HUES48 (cell line): ENCODE results near the gene RDH12.

Experiments
- H3K27ac ChIP-seq: one replicate; pipeline ENCODE4 v1.7.0; 2013; ENCODE audit warnings: low read depth, low read length, inconsistent platforms
- H3K27me3 ChIP-seq: 2 replicates; pipeline ENCODE4 v1.6.1; 2013; ENCODE audit warnings: mild to moderate bottlenecking, low read length; ENCODE audit not compliant: control insufficient read depth, insufficient read depth
- H3K36me3 ChIP-seq: 2 replicates; pipeline ENCODE4 v1.6.1; 2013; ENCODE audit warnings: low read length; ENCODE audit not compliant: control insufficient read depth, insufficient read depth
- H3K4me1 ChIP-seq: 2 replicates; pipeline ENCODE4 v1.6.1; 2013; ENCODE audit warnings: mild to moderate bottlenecking, low read length; ENCODE audit not compliant: control insufficient read depth, insufficient read depth
- H3K4me3 ChIP-seq: 2 replicates; pipeline ENCODE4 v1.5.1; 2013; ENCODE audit warnings: mild to moderate bottlenecking, low read depth, low read length
- H3K9ac ChIP-seq: 2 replicates; pipeline ENCODE4 v1.6.1; 2013; ENCODE audit warnings: mild to moderate bottlenecking, low read depth, low read length, moderate library complexity
- H3K9me3 ChIP-seq: 2 replicates; pipeline ENCODE4 v1.6.1; 2013; ENCODE audit warnings: low read length; ENCODE audit not compliant: control insufficient read depth, insufficient read depth

RDH12 gene

DNA sequence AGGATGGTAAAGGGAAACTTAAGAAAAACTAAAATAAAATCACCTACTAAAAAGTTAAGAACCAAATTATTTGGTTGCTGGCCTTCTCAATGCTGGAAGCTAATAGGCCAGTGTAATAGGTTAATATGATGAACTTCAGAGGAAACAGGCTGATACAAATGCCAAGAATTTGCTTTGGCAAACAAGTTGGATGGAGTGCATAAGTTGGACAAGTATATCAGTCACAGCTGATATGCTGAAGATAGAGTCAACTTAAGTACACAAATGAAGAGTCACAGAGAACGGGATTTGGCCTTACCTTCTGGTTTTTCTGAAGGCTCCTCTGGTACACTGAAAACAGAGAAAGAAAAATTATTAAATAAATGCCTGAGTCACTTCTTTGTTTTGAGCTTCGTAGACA is 66.5 kb downstream of the RDH12 start:
- Histone ChIP-seq H3K9me3 (no peaks in the 10 kb centered on the region), H3K27me3 (no peaks in the 10 kb centered on the region), H3K4me3 (no peak overlapping the region), H3K27ac (no peak overlapping the region), H3K4me1 (no peaks in the 10 kb centered on the region), H3K9ac (no peak overlapping the region), H3K36me3 (peaks cover 97% of the 10 kb centered on the region)

DNA sequence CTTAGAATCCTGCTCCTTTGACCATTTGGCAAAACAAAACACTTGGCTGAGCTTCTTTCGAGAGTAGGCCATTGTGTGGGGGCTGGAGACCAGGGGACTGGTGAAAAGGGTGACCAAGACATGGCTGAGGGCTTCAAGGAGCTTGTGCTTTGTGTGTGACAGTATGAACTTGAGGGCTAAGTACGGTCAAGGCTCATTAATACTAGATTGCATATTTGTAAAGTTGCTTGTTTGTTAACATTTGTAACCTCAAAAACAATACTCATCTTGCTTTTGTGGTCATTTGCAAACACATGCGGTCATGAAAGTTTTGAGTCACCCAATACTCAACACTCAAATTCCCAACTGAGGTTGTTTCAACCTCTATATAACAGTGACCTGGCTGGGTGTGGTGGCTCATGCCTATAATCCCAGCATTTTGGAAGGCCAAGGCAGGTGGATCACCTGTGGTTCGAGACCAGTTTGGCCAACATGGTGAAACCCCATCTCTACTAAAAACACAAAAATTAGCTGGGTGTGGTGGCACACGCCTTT is 72.2 kb downstream of the RDH12 start:
- Histone ChIP-seq H3K4me1 (no peaks in the 10 kb centered on the region), H3K4me3 (no peak overlapping the region), H3K27ac (no peak overlapping the region), H3K36me3 (peaks cover 99% of the 10 kb centered on the region), H3K9ac (no peak overlapping the region), H3K9me3 (no peaks in the 10 kb centered on the region), H3K27me3 (no peaks in the 10 kb centered on the region)

DNA sequence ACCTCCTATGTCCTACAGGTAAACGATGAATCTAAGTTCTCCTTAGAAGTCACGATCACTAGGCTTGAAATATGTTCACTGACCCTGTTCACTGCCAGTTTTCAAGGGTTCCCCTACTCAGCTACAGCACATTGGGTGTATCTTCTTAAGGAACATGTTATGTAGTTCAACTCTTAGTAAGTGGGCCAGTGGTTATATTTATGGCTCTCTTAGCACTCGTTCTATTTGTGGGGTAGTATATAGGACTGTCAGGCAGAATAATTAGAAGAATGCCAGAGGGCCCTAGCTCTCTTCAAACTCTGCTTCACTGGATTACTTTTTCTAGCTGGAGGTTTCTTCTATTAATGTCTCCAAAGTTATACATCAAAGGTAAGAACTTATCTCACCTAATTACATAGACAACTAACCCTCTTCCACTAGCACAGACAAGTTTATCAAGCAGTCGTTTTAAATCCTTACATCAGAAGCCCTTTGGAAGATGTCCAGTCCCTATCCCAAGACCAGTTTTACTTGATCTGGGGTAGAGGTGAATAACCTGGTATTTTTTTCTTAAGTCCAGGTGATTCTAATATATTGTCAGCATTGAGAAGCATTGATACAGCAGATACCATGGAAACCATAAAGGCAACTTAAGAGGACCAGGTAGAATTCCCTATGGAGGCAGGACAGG is 75.1 kb downstream of the RDH12 start:
- no peak overlapping the region for H3K4me3 ChIP-seq
- no peak overlapping the region for H3K27ac ChIP-seq
- no peak overlapping the region for H3K9ac ChIP-seq
- H3K36me3 ChIP-seq: peaks cover 98% of the 10 kb centered on the region
- H3K9me3 ChIP-seq: no peaks in the 10 kb centered on the region
- H3K4me1 ChIP-seq: no peaks in the 10 kb centered on the region
- H3K27me3 ChIP-seq: no peaks in the 10 kb centered on the region

DNA sequence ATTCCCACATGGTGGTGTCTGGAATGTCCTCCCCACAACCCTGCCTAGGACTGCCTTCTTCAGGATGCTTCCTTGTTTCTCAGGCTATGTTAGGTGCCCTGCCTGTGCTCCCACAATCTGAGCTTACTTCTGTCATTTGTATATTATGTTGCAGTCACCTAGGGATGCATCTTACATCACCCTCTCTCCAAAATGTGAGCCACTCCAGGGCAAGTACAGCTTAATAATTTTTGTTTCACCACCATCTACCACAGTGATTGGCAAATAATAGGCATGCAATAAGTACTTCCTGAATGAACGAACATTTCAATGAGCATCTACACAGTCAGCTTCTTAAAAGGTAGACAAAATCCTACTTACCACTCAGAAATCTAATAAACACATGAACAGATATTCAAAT is 77.1 kb downstream of the RDH12 start:
- no peaks in the 10 kb centered on the region for H3K27me3 ChIP-seq
- no peak overlapping the region for H3K27ac ChIP-seq
- H3K9me3 ChIP-seq: no peaks in the 10 kb centered on the region
- H3K36me3 ChIP-seq: peaks cover 98% of the 10 kb centered on the region
- H3K4me1 ChIP-seq: no peaks in the 10 kb centered on the region
- no peak overlapping the region for H3K4me3 ChIP-seq
- H3K9ac ChIP-seq: no peak overlapping the region

GRCh38 chr14:67782090-67782489 is 80.4 kb downstream of the RDH12 start:
- no peaks in the 10 kb centered on the region for H3K4me1 ChIP-seq
- peaks cover 97% of the 10 kb centered on the region for H3K36me3 ChIP-seq
- H3K4me3 ChIP-seq: no peak overlapping the region
- H3K9me3 ChIP-seq: no peaks in the 10 kb centered on the region
- no peak overlapping the region for H3K9ac ChIP-seq
- H3K27me3 ChIP-seq: no peaks in the 10 kb centered on the region
- H3K27ac ChIP-seq: no peak overlapping the region
